Ascending aorta (tissue), 2 donors: ENCODE results near the gene QTRT2. TPM values are rescaled to one million over a fixed set of nuclear protein-coding genes. Genes with fewer than 3 reads are reported as not detected.

Source experiments
- DNase-seq, 2 donors: peaks; one replicate each; pipeline ENCODE4 v3.0.0-alpha.2; 2019; ENCODE audit warnings: low spot score in 2 of 2
- H3K27ac ChIP-seq, 2 donors: fragments of 200-600 bp; sonication (generic); one replicate each; pipeline ENCODE4 v1.5.1; 2016 to 2017; ENCODE audit warnings: mild to moderate bottlenecking in 1 of 2
- H3K27me3 ChIP-seq: fragments of 200-600 bp; sonication (generic); one replicate; pipeline ENCODE4 v1.5.1; 2017
- H3K36me3 ChIP-seq, 2 donors: fragments of 200-600 bp; sonication (generic); one replicate each; pipeline ENCODE4 v1.5.1; 2016
- H3K4me1 ChIP-seq, 2 donors: fragments of 200-600 bp; sonication (generic); one replicate each; pipeline ENCODE4 v1.5.1; 2016 to 2017; ENCODE audit warnings: mild to moderate bottlenecking in 1 of 2
- H3K4me3 ChIP-seq, 2 donors: fragments of 200-600 bp; sonication (generic); one replicate each; pipeline ENCODE4 v1.5.1; 2016 to 2017; ENCODE audit warnings: mild to moderate bottlenecking in 1 of 2
- H3K9me3 ChIP-seq, 2 donors: fragments of 200-600 bp; sonication (generic); one replicate each; pipeline ENCODE4 v1.5.1; 2016
- CTCF ChIP-seq, 3 experiments: fragments of 200-600 bp in 2 of 3; fragments of 450-650 bp in 1 of 3; sonication (generic) in 2 of 3; IDR thresholded peaks; one replicate each; pipeline ENCODE4 v1.5.1; 2016 to 2019; ENCODE audit warnings: antibody characterized with exemption in 3 of 3, mild to moderate bottlenecking in 1 of 3, moderate library complexity in 1 of 3
- intact Hi-C: fragments of 100-400 bp; cut with DNase I; formaldehyde crosslinking; loops from one replicate; pipeline ENCODE4 v1.15.1; 2023
- total RNA-seq: library from RNA; depleted of rRNA; stranded (reverse); fragments of >200 nt; gene quantifications from one replicate; pipeline ENCODE4 v1.1.0, GENCODE V29; 2016

The QTRT2 gene
- total RNA-seq, 1 donor from 2014 or later = 9.5 TPM

- intact Hi-C loops = loop anchor here (5.0 to 10.0 kb wide), 5 partner anchors 94 to 1496 kb away; partner anchors contain the start of genes ATG3, GRAMD1C, SLC35A5 and SPICE1
- no peak for DNase-seq
- Histone ChIP-seq H3K36me3 (no peaks in the 10 kb centered on the region), H3K9me3 (no peaks in the 10 kb centered on the region), H3K27me3 (no peaks in the 10 kb centered on the region), H3K4me3 (no peak overlapping the region), H3K4me1 (peaks cover 8% of the 10 kb centered on the region in 2 donors), H3K27ac (no peak overlapping the region)
- TF ChIP-seq CTCF (IDR thresholded peaks at IDR 0.05) = no peak
Observed at GRCh38 chr3:114058646-114059045, 2.1 kb downstream of the QTRT2 start.

DNA sequence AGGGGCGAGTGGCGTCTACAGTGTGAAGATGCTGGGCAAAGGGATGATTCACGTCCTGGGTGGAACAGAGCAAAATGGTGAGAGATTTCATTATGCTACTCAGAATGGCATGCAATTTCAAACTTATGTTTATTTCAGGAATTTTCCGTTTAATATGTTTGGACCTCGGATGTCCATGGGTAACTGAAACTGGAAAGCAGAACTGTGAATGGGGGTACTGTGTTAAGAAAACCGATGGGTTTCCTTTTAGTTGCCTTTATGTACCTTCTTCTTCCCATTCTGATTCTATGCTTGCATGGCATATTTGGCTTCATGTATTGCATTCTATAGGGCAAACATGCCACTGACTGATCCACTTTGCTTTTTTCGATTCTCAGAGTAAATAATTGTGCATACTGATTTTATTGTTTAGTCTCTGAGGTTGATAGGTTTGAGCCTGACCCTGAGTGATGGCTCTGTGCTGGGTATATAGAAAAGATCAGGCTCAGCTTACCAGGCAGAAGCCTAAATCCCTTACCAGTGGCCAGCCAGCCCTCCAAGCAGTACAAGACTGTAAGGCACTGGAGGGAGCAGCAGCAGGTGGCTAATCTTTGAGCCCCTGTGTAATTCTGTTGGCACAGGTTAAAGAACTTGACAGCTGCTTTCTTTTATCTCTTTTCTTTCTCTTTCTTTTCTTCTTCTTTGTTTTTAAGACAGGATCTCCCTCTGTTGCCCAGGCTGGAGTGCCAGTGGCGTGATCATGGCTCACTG, 4.5 kb downstream of the QTRT2 start:
- intact Hi-C loops = no loop called here
- no peak for TF ChIP-seq CTCF (IDR thresholded peaks at IDR 0.05)
- Histone ChIP-seq H3K36me3 (no peaks in the 10 kb centered on the region), H3K27ac (no peak overlapping the region), H3K4me3 (no peak overlapping the region), H3K9me3 (no peaks in the 10 kb centered on the region), H3K27me3 (no peaks in the 10 kb centered on the region), H3K4me1 (peaks cover 5 to 9% of the 10 kb centered on the region in 2 donors)
- no peak for DNase-seq

DNA sequence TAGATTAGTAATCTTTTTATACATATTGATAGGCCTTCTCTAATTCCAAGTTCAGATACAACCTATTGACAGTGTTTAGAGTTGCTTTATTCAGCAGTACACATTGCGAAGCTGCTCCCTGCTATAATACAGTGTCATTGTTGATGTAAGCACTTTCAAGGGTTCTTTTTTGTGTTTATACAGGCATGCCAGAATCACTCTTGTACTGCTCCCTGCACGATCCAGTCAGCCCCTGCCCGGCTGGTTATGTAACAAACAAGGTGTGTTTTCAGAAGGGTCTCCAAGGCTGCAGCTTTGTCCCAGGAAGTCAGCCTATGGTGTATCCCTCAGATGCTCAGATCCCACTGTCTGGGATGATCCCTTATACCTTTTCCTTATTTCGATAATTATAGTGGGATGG, 11.3 kb downstream of the QTRT2 start:
- Histone ChIP-seq H3K4me1 (peaks cover 0 to 4% of the 10 kb centered on the region in 2 donors), H3K27me3 (no peaks in the 10 kb centered on the region), H3K4me3 (no peak overlapping the region), H3K27ac (no peak overlapping the region), H3K9me3 (no peaks in the 10 kb centered on the region), H3K36me3 (peaks cover 17 to 32% of the 10 kb centered on the region in 2 donors)
- TF ChIP-seq CTCF (IDR thresholded peaks at IDR 0.05) = no peak
- intact Hi-C loops = no loop called here
- DNase-seq = no peak

- no peak for TF ChIP-seq CTCF (IDR thresholded peaks at IDR 0.05)
- Histone ChIP-seq H3K9me3 (no peaks in the 10 kb centered on the region), H3K27ac (no peak overlapping the region), H3K4me3 (no peak overlapping the region), H3K36me3 (peaks cover 17 to 38% of the 10 kb centered on the region in 2 donors), H3K4me1 (peaks cover 0 to 4% of the 10 kb centered on the region in 2 donors), H3K27me3 (no peaks in the 10 kb centered on the region)
- intact Hi-C loops = no loop called here
- DNase-seq = no peak
Observed at GRCh38 chr3:114068336-114068735, 11.8 kb downstream of the QTRT2 start.

- DNase-seq = no peak
- H3K36me3 ChIP-seq = peaks cover 30 to 54% of the 10 kb centered on the region in 2 donors
- no peak overlapping the region for H3K4me3 ChIP-seq
- intact Hi-C loops = no loop called here
- H3K4me1 ChIP-seq = no peaks in the 10 kb centered on the region
- TF ChIP-seq CTCF (IDR thresholded peaks at IDR 0.05) = no peak
- no peaks in the 10 kb centered on the region for H3K9me3 ChIP-seq
- no peak overlapping the region for H3K27ac ChIP-seq
- H3K27me3 ChIP-seq = no peaks in the 10 kb centered on the region
Observed at GRCh38 chr3:114071786-114072185, 15.2 kb downstream of the QTRT2 start.
